Left lung (tissue), 10 donors: ENCODE results near the gene OPA1. TPM values are rescaled to one million over a fixed set of nuclear protein-coding genes. Genes with fewer than 3 reads are reported as not detected.

ENCODE experiments used
- ATAC-seq: fragments of 200-7000 bp; cut with Tn5 transposase; one replicate; pipeline ENCODE4 v1.9.1; 2020; ENCODE audit warnings: moderate library complexity
- DNase-seq, 4 donors: peaks; one replicate each; pipeline ENCODE4 v3.0.0-alpha.2; 2013 to 2020
- H3K27ac ChIP-seq, 2 donors: fragments of 200-600 bp; sonication (generic) in 1 of 2; one replicate each; pipeline versions ENCODE4 v1.5.0 to v1.8.0; 2020 to 2021
- H3K27me3 ChIP-seq, 2 donors: fragments of 200-600 bp; sonication (generic) in 1 of 2; one replicate each; pipeline versions ENCODE4 v1.5.0 to v1.8.0; 2020 to 2021
- H3K36me3 ChIP-seq, 2 donors: fragments of 200-600 bp; sonication (generic) in 1 of 2; one replicate each; pipeline versions ENCODE4 v1.5.0 to v1.8.0; 2020 to 2021
- H3K4me1 ChIP-seq, 2 donors: fragments of 200-600 bp; one replicate each; pipeline ENCODE4 v1.8.0; 2021
- H3K4me3 ChIP-seq, 2 donors: fragments of 200-600 bp; sonication (generic) in 1 of 2; one replicate each; pipeline versions ENCODE4 v1.5.0 to v1.8.0; 2020 to 2021; ENCODE audit warnings: mild to moderate bottlenecking in 1 of 2
- H3K9me3 ChIP-seq, 2 donors: fragments of 200-600 bp; sonication (generic) in 1 of 2; one replicate each; pipeline versions ENCODE4 v1.5.0 to v1.8.0; 2020 to 2021
- intact Hi-C, 2 donors: fragments of 100-400 bp; cut with DNase I; formaldehyde crosslinking; loops; one replicate each; pipeline versions ENCODE4 v1.11.2 to v1.14.2; 2022
- polyA plus RNA-seq, 6 donors: library from polyadenylated mRNA; unstranded; fragments of 120-200 nt; gene quantifications; one replicate each; pipeline ENCODE4 v1.2.1, GENCODE V29; 2013; ENCODE audit not compliant: insufficient read length in 6 of 6
- total RNA-seq, 2 donors: library from RNA; stranded (reverse); fragmentation: NEBNext Ultra II Directional; extraction: Animal tissue kit (Norgen Biotek cat#: 25700); gene quantifications; one replicate each; pipeline ENCODE4 v1.2.1, GENCODE V29; 2021
- TF ChIP-seq, protein P1 (sequence below), 2 donors: fragments of 200-600 bp; sonication (generic) in 1 of 2; IDR thresholded peaks; one replicate each; pipeline versions ENCODE4 v1.5.0 to v1.8.0; 2021; ENCODE audit warnings: antibody characterized with exemption in 2 of 2
- donor health status: DM: no; HTN: yes; CAD: no.
- donor health status: DM: no; HTN: no; CAD: no.

OPA1 gene
- total and polyA plus RNA-seq, 8 donors, result 45.3 to 64.9 (median 57.9) TPM

DNA sequence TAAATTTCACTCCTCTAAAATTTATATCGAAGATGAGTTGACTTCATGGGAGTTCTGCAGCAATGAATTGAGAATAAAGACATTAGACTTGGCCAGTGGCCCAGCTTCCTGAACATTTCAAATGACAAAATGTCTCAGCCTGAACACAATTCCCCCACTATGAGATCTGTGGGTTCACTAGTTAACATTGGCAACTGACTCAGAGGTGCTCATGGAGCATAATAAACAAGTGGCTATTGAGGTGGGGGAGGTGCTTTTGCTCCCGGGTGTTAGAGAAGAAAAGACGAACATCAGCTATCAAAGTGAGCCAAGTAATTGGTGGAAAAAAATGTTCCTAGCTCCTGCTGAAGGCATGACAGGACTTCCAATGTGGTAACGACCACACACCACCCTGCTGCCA is 44.6 kb upstream of the OPA1 start:
- Histone ChIP-seq H3K27me3 (no peaks in the 10 kb centered on the region), H3K9me3 (peaks cover 0 to 8% of the 10 kb centered on the region in 2 donors), H3K36me3 (no peaks in the 10 kb centered on the region), H3K4me3 (no peak overlapping the region), H3K27ac (no peak overlapping the region), H3K4me1 (no peaks in the 10 kb centered on the region)
- intact Hi-C loops, result no loop called here
- TF ChIP-seq, protein P1, sequence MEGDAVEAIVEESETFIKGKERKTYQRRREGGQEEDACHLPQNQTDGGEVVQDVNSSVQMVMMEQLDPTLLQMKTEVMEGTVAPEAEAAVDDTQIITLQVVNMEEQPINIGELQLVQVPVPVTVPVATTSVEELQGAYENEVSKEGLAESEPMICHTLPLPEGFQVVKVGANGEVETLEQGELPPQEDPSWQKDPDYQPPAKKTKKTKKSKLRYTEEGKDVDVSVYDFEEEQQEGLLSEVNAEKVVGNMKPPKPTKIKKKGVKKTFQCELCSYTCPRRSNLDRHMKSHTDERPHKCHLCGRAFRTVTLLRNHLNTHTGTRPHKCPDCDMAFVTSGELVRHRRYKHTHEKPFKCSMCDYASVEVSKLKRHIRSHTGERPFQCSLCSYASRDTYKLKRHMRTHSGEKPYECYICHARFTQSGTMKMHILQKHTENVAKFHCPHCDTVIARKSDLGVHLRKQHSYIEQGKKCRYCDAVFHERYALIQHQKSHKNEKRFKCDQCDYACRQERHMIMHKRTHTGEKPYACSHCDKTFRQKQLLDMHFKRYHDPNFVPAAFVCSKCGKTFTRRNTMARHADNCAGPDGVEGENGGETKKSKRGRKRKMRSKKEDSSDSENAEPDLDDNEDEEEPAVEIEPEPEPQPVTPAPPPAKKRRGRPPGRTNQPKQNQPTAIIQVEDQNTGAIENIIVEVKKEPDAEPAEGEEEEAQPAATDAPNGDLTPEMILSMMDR (IDR thresholded peaks at IDR 0.05), result no peak
- DNase-seq (no peak), ATAC-seq (no peak)

DNA sequence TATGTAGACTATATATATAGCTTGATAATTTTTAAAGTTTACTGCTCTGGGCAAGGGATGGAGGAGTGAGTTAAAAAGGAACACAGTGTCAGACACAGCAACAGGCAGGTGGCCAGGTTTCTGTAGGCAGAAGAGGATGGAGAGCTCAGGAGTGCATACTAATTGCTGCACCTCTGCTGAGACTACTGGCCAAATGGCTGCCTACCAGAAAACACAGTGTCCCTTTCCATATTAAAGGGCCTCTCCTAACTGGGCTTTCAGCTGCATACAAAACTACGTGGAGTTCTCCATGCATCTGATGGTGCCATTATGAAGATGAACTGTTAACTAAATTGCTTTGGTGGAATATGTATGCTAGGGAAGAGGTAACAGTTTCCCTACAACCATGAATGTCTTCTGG is 40.1 kb upstream of the OPA1 start:
- no peaks in the 10 kb centered on the region for H3K4me1 ChIP-seq
- peak overlapping the region; percentile 53 to 67 for H3K27ac ChIP-seq
- DNase-seq (peak in 1 of 4 donors; percentile 44), ATAC-seq (peak; percentile 45)
- TF ChIP-seq, protein P1 (IDR thresholded peaks at IDR 0.05), result no peak
- H3K4me3 ChIP-seq, result peak overlapping the region; percentile 12 to 29
- no peaks in the 10 kb centered on the region for H3K36me3 ChIP-seq
- no peaks in the 10 kb centered on the region for H3K27me3 ChIP-seq
- no peaks in the 10 kb centered on the region for H3K9me3 ChIP-seq
- intact Hi-C loops, result no loop called here

DNA sequence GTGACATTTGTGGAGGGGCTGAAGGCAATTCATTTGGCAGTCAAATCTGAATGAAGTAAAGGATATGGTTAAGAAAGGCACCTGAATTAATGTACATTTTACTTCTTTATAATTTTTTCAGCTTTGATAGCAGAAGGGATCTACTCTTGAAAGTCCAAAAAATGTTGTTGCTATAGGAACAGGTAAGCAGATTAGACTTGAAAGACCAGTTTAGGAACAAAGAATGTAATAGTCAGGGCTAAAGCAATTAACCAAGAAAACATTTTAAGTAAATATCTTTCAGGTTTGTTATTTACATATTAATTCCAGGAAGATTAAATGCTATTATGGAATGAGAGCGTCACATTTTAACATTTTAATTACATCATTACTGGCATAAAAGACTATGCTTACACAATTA is 39.4 kb upstream of the OPA1 start:
- intact Hi-C loops, result no loop called here
- Histone ChIP-seq H3K9me3 (no peaks in the 10 kb centered on the region), H3K27me3 (no peaks in the 10 kb centered on the region), H3K36me3 (no peaks in the 10 kb centered on the region), H3K27ac (peak overlapping the region; percentile 53 to 67), H3K4me1 (no peaks in the 10 kb centered on the region), H3K4me3 (peak overlapping the region; percentile 12 to 29)
- DNase-seq (peak in 1 of 4 donors; percentile 28), ATAC-seq (peak; percentile 6)
- TF ChIP-seq, protein P1 (IDR thresholded peaks at IDR 0.05), result no peak

DNA sequence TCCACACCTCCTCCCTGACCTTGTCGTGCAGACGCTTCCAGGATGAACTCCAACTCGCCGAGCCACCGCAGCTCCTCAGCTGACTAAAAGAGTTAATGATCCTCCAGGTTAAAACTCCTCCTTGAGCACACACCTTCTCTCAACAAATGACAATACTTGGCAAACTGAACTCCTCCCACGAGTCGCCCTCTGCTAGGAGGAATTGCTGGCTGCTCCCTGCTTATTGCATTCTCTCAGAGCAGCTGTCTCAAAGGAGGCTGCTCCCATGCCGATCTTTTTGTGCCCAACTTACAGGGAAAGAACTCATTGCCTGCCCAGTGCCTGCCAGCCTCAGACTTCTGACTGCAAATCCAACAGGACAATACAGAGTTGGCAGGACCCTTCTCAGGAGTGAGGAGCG is 38.2 kb upstream of the OPA1 start, which contains the start of gene ATP13A4:
Gene ATP13A4 (minus strand): TSS at position 85 of the 400 bp plus-strand sequence. CDS start 96 bp downstream, outside the sequence.
- no peaks in the 10 kb centered on the region for H3K4me1 ChIP-seq
- TF ChIP-seq, protein P1 (IDR thresholded peaks at IDR 0.05), result no peak
- H3K36me3 ChIP-seq, result no peaks in the 10 kb centered on the region
- peak within 1 kb of the TSS; percentile 53 to 67 for H3K27ac ChIP-seq
- DNase-seq, result peak in 2 of 4 donors; percentile 32 to 59
- intact Hi-C loops, result no loop called here
- H3K9me3 ChIP-seq, result no peaks in the 10 kb centered on the region
- peak; percentile 71 for ATAC-seq
- H3K4me3 ChIP-seq, result peak within 1 kb of the TSS; percentile 18 to 29
- H3K27me3 ChIP-seq, result no peaks in the 10 kb centered on the region

DNA sequence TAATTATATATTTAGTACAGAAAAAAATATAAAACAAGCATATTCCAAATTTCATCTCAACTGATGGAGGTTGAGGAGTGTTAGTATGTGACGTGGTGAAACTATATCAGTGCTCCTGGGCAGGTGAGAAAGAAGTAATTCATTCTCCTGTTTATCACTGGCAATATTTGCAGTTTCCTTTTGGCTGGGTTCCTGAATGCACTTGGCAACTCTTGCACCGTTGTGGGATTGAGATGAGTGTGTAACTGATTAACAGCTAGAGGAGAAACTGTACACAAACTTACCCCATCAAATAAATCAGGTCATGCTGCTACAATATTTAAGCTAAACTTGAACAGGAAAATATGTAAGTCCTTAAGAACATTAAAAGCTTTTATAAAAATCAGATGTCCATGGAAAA is 36.2 kb upstream of the OPA1 start:
- TF ChIP-seq, protein P1 (IDR thresholded peaks at IDR 0.05), result no peak
- H3K36me3 ChIP-seq, result no peaks in the 10 kb centered on the region
- H3K27ac ChIP-seq, result peak overlapping the region in 1 of 2 donors; percentile 45
- H3K4me3 ChIP-seq, result no peak overlapping the region
- no peaks in the 10 kb centered on the region for H3K4me1 ChIP-seq
- ATAC-seq, result peak; percentile 30
- H3K9me3 ChIP-seq, result no peaks in the 10 kb centered on the region
- intact Hi-C loops, result no loop called here
- DNase-seq, result peak in 2 of 4 donors; percentile 45 to 72
- H3K27me3 ChIP-seq, result no peaks in the 10 kb centered on the region
